Astrocyte (in vitro differentiated cells and primary cell): ENCODE data around the gene ATRNL1. TPM values are rescaled to one million over a fixed set of nuclear protein-coding genes. Genes with fewer than 3 reads are reported as not detected.
"Not testable (repeated sequence)": the region's sequence is repeated elsewhere in the genome, so short reads cannot be mapped to it uniquely, and the experiment has no call there.

Experiments used
- DNase-seq: peaks from one replicate; pipeline ENCODE4 v3.0.0-alpha.2; 2010; ENCODE audit warnings: low read depth
- FAIRE-seq: peaks from 2 replicates; lab custom pipeline; 2011; peaks lifted over from hg19 to GRCh38; lab: Jason Lieb, UNC
- H2AFZ ChIP-seq: 2 replicates; pipeline ENCODE4 v1.6.0; 2012; ENCODE audit warnings: low read depth, low read length, inconsistent platforms
- H3K27ac ChIP-seq: 2 replicates; pipeline ENCODE4 v1.5.1; 2011; ENCODE audit warnings: low read depth, low read length, inconsistent platforms
- H3K27me3 ChIP-seq: 2 replicates; pipeline ENCODE4 v1.6.0; 2011; ENCODE audit warnings: low read length, inconsistent platforms; ENCODE audit not compliant: insufficient read depth
- H3K36me3 ChIP-seq: 2 replicates; pipeline ENCODE4 v1.5.1; 2011; ENCODE audit warnings: low read length, inconsistent platforms; ENCODE audit not compliant: insufficient read depth
- H3K4me1 ChIP-seq: 2 replicates; pipeline ENCODE4 v1.5.1; 2011; ENCODE audit warnings: low read length, inconsistent platforms; ENCODE audit not compliant: insufficient read depth
- H3K4me2 ChIP-seq: 2 replicates; pipeline ENCODE4 v1.6.0; 2012; ENCODE audit warnings: low read length, inconsistent platforms
- H3K4me3 ChIP-seq: 2 replicates; pipeline ENCODE4 v1.5.1; 2011; ENCODE audit warnings: low read depth, mild to moderate bottlenecking, low read length, inconsistent platforms; ENCODE audit not compliant: insufficient read depth
- H3K79me2 ChIP-seq: 2 replicates; pipeline ENCODE4 v1.6.0; 2012; ENCODE audit warnings: mild to moderate bottlenecking, low read length, inconsistent platforms; ENCODE audit not compliant: insufficient read depth
- H3K9ac ChIP-seq: 2 replicates; pipeline ENCODE4 v1.6.0; 2012; ENCODE audit warnings: mild to moderate bottlenecking, low read length, inconsistent platforms
- H3K9me3 ChIP-seq: 2 replicates; pipeline ENCODE4 v1.5.1; 2012; ENCODE audit warnings: low read depth, mild to moderate bottlenecking, low read length, inconsistent platforms; ENCODE audit not compliant: insufficient read depth
- H4K20me1 ChIP-seq: 2 replicates; pipeline ENCODE4 v1.6.0; 2012; ENCODE audit warnings: low read length, inconsistent platforms; ENCODE audit not compliant: insufficient read depth
- H3K27ac Mint-ChIP-seq: one replicate; pipeline ENCODE4 v1.8.0; 2021; ENCODE audit warnings: mild to moderate bottlenecking, mixed read lengths; ENCODE audit not compliant: unreplicated experiment
- H3K27me3 Mint-ChIP-seq: one replicate; pipeline ENCODE4 v1.8.0; 2021; ENCODE audit warnings: low read depth, mixed read lengths; ENCODE audit not compliant: unreplicated experiment
- H3K36me3 Mint-ChIP-seq: one replicate; pipeline ENCODE4 v1.8.0; 2021; ENCODE audit warnings: low read depth, mixed read lengths; ENCODE audit not compliant: unreplicated experiment
- H3K4me1 Mint-ChIP-seq: one replicate; pipeline ENCODE4 v1.8.0; 2021; ENCODE audit warnings: low read depth, mixed read lengths; ENCODE audit not compliant: unreplicated experiment
- H3K4me3 Mint-ChIP-seq: one replicate; pipeline ENCODE4 v1.8.0; 2021; ENCODE audit warnings: mild to moderate bottlenecking, moderate library complexity, mixed read lengths; ENCODE audit not compliant: unreplicated experiment
- H3K9me3 Mint-ChIP-seq: one replicate; pipeline ENCODE4 v1.8.0; 2021; ENCODE audit warnings: mild to moderate bottlenecking, mixed read lengths; ENCODE audit not compliant: unreplicated experiment
- CTCF ChIP-seq: IDR thresholded peaks from 2 replicates; pipeline ENCODE4 v1.5.1; 2011; ENCODE audit warnings: low read depth, mild to moderate bottlenecking, inconsistent platforms, low read length, moderate library complexity; ENCODE audit not compliant: insufficient read depth
- EZH2 ChIP-seq: IDR thresholded peaks from 2 replicates; pipeline ENCODE4 v1.6.1; 2012; ENCODE audit warnings: mild to moderate bottlenecking, low read length, inconsistent platforms; ENCODE audit not compliant: insufficient read depth
- total RNA-seq: library from RNA; stranded (reverse); gene quantifications from 2 replicates; pipeline ENCODE4 v1.2.1, GENCODE V29; 2021

Gene ATRNL1
- total RNA-seq, 1 donor from 2014 or later = 17.5 TPM

- H3K9ac ChIP-seq = no peak overlapping the region
- H3K27me3 Mint-ChIP-seq = no peaks in the 10 kb centered on the region
- no peak overlapping the region for H3K4me2 ChIP-seq
- no peak overlapping the region for H3K4me3 ChIP-seq
- H3K36me3 Mint-ChIP-seq = no peaks in the 10 kb centered on the region
- no peaks in the 10 kb centered on the region for H3K9me3 ChIP-seq
- H3K4me1 Mint-ChIP-seq = no peaks in the 10 kb centered on the region
- no peaks in the 10 kb centered on the region for H3K27me3 ChIP-seq
- FAIRE-seq (no peak), DNase-seq (no peak)
- no peaks in the 10 kb centered on the region for H3K36me3 ChIP-seq
- H3K4me3 Mint-ChIP-seq = no peak overlapping the region
- H3K27ac ChIP-seq = no peak overlapping the region
- no peaks in the 10 kb centered on the region for H3K4me1 ChIP-seq
- no peaks in the 10 kb centered on the region for H4K20me1 ChIP-seq
- no peak overlapping the region for H3K27ac Mint-ChIP-seq
- no peaks in the 10 kb centered on the region for H3K79me2 ChIP-seq
- H3K9me3 Mint-ChIP-seq = peaks cover 2% of the 10 kb centered on the region
- H2AFZ ChIP-seq = no peak overlapping the region
- TF ChIP-seq EZH2 (no peak), CTCF (no peak)
These were observed 410.4 kb downstream of the ATRNL1 start for GRCh38 chr10:115503546-115503945.

- H2AFZ ChIP-seq = no peak overlapping the region
- H3K9me3 ChIP-seq = no peaks in the 10 kb centered on the region
- no peak for FAIRE-seq
- H3K79me2 ChIP-seq = no peaks in the 10 kb centered on the region
- no peaks in the 10 kb centered on the region for H3K4me1 ChIP-seq
- Mint-ChIP-seq H3K9me3 (peaks cover 7% of the 10 kb centered on the region), H3K36me3 (peaks cover 2% of the 10 kb centered on the region), H3K4me1 (no peaks in the 10 kb centered on the region), H3K27ac (no peak overlapping the region), H3K4me3 (no peak overlapping the region), H3K27me3 (no peaks in the 10 kb centered on the region)
- no peaks in the 10 kb centered on the region for H3K27me3 ChIP-seq
- H3K4me2 ChIP-seq = no peak overlapping the region
- H3K27ac ChIP-seq = no peak overlapping the region
- no peaks in the 10 kb centered on the region for H4K20me1 ChIP-seq
- TF ChIP-seq EZH2 = no peak
- no peak for TF ChIP-seq CTCF
- H3K9ac ChIP-seq = no peak overlapping the region
- no peak for DNase-seq
- H3K4me3 ChIP-seq = no peak overlapping the region
- H3K36me3 ChIP-seq = no peaks in the 10 kb centered on the region
These were observed 421.7 kb downstream of the ATRNL1 start for GRCh38 chr10:115514895-115515294.

DNA sequence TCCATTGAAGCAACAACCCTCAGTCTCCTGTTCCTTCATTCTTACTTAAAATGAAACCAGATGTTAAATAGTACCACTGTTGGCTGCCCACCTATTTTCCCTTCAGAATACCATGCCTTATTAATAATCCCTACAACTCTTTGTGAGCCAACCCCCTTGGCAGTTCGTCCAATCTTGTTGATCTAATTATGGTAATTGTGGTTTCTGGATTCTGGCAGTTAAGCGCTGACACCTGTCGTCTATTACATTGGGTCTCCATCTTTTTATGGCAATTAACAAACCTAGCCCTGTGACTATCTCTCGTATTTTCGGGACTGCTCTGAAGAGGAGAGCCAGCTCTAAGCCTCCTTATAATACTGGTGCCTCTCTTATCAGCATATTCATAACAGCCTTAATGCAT, 432.0 kb downstream of the ATRNL1 start:
- DNase-seq (no peak), FAIRE-seq (no peak)
- Histone ChIP-seq H3K27me3 (no peaks in the 10 kb centered on the region), H3K4me2 (no peak overlapping the region), H3K4me1 (no peaks in the 10 kb centered on the region), H3K36me3 (no peaks in the 10 kb centered on the region), H4K20me1 (no peaks in the 10 kb centered on the region), H3K4me3 (no peak overlapping the region), H3K9ac (no peak overlapping the region), H3K79me2 (no peaks in the 10 kb centered on the region), H3K27ac (no peak overlapping the region), H3K9me3 (peaks cover 4% of the 10 kb centered on the region), H2AFZ (no peak overlapping the region)
- no peaks in the 10 kb centered on the region for H3K27me3 Mint-ChIP-seq
- H3K9me3 Mint-ChIP-seq = peaks cover 7% of the 10 kb centered on the region
- no peak overlapping the region for H3K4me3 Mint-ChIP-seq
- H3K4me1 Mint-ChIP-seq = no peaks in the 10 kb centered on the region
- peaks cover 2% of the 10 kb centered on the region for H3K36me3 Mint-ChIP-seq
- TF ChIP-seq CTCF (no peak), EZH2 (no peak)
- H3K27ac Mint-ChIP-seq = no peak overlapping the region

DNA sequence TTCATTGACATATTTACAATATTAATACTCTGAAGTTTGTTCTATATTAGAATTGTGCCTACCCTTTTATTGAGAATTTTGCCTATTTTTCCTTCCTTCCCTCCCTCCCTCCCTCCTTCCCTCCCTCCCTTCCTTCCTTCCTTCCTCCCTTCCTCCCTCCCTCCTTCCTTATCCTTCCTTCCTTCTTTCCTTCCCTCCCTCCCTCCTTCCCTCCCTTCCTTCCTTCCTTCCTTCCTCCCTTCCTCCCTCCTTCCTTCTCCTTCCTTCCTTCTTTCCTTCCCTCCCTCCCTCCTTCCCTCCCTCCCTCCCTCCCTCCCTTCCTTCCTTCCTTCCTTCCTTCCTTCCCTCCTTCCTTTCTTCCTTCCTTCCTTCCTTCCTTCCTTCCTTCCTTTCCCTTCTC, 434.5 kb downstream of the ATRNL1 start:
- not testable (repeated sequence) for H3K36me3 Mint-ChIP-seq, H3K4me1 Mint-ChIP-seq, H3K4me3 ChIP-seq, DNase-seq, H3K27ac Mint-ChIP-seq, H3K27ac ChIP-seq, H3K79me2 ChIP-seq, H3K27me3 ChIP-seq, H3K4me1 ChIP-seq, H2AFZ ChIP-seq, H3K4me2 ChIP-seq, H3K9ac ChIP-seq, H3K4me3 Mint-ChIP-seq, FAIRE-seq, H3K9me3 ChIP-seq, H3K27me3 Mint-ChIP-seq, H4K20me1 ChIP-seq, H3K36me3 ChIP-seq, H3K9me3 Mint-ChIP-seq
